Loucy (cell line): ENCODE data around the gene SMAP2.

ENCODE experiments used
- EZH2phosphoT487 ChIP-seq: fragments of 200-600 bp; IDR thresholded peaks from 2 replicates; pipeline ENCODE4 v1.6.1; 2018; ENCODE audit warnings: antibody characterized with exemption, mild to moderate bottlenecking, moderate library complexity, borderline replicate concordance
- TF ChIP-seq, protein P1 (sequence below): fragments of 200-600 bp; sonication (generic); conservative IDR thresholded peaks from 2 replicates; pipeline ENCODE4 v1.5.1; 2014; ENCODE audit warnings: mild to moderate bottlenecking, antibody characterized with exemption, low read length

DNA sequence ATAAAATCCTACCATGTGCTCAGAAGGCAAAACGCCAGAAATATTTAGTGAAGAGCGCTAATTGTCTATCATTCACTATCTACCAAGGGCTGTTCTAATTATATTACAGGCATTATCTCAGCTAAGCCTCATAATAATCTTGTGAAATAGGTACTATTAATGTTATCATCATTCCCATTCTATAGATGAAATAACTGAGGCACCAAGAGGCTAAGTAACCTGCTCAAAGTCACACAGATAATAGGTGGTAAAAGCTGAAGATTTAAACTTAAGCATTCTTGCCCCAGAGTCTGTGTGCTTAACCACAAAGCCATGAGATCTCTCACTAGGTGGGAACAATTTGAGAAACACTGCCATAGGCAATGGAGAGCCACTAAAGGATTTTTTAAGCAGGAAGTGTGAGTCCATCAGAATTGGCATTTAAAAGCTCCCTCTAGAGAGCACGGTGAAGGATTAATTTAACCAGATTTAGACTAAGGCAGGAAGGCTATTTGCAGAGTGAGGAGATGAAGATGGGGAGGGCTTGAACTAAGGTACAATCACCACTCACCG is 1.7 kb upstream of the SMAP2 start:
- TF ChIP-seq, protein P1, sequence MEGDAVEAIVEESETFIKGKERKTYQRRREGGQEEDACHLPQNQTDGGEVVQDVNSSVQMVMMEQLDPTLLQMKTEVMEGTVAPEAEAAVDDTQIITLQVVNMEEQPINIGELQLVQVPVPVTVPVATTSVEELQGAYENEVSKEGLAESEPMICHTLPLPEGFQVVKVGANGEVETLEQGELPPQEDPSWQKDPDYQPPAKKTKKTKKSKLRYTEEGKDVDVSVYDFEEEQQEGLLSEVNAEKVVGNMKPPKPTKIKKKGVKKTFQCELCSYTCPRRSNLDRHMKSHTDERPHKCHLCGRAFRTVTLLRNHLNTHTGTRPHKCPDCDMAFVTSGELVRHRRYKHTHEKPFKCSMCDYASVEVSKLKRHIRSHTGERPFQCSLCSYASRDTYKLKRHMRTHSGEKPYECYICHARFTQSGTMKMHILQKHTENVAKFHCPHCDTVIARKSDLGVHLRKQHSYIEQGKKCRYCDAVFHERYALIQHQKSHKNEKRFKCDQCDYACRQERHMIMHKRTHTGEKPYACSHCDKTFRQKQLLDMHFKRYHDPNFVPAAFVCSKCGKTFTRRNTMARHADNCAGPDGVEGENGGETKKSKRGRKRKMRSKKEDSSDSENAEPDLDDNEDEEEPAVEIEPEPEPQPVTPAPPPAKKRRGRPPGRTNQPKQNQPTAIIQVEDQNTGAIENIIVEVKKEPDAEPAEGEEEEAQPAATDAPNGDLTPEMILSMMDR, result no peak
- no peak for TF ChIP-seq EZH2phosphoT487
